Effector CD4-positive, alpha-beta T cell (primary cell): Measurements from ENCODE around the gene DNAJC7.
"Not testable (repeated sequence)": the region's sequence is repeated elsewhere in the genome, so short reads cannot be mapped to it uniquely, and the experiment has no call there.

Experiments
- DNase-seq: peaks from one replicate; pipeline ENCODE4 v3.0.0-alpha.2; 2020

The DNAJC7 gene

GRCh38 chr17:42040818-42041217 lies 23.6 kb upstream of the DNAJC7 start:
- DNase-seq = no peak

- DNase-seq = no peak
Observed at GRCh38 chr17:42039794-42040763, 22.8 kb upstream of the DNAJC7 start.

GRCh38 chr17:42038221-42038973 lies 21.2 kb upstream of the DNAJC7 start:
- DNase-seq = no peak

- DNase-seq = no peak
Observed at GRCh38 chr17:42034059-42034458, 16.8 kb upstream of the DNAJC7 start.

GRCh38 chr17:42031584-42031983 lies 14.3 kb upstream of the DNAJC7 start:
- DNase-seq = no peak

GRCh38 chr17:42028791-42029127 lies 11.5 kb upstream of the DNAJC7 start:
- DNase-seq = no peak

- DNase-seq = no peak
Observed at GRCh38 chr17:42027961-42028790, 10.9 kb upstream of the DNAJC7 start.

GRCh38 chr17:42027590-42027889 lies 10.3 kb upstream of the DNAJC7 start:
- DNase-seq = no peak

- no peak for DNase-seq
Observed at GRCh38 chr17:42026857-42027589, 9.8 kb upstream of the DNAJC7 start.

- no peak for DNase-seq
Observed at GRCh38 chr17:42025936-42026335, 8.7 kb upstream of the DNAJC7 start.

- DNase-seq = no peak
Observed at GRCh38 chr17:42025191-42025579, 7.9 kb upstream of the DNAJC7 start.

GRCh38 chr17:42023524-42024349 lies 6.5 kb upstream of the DNAJC7 start:
- DNase-seq = no peak

- not testable (repeated sequence) for DNase-seq
Observed at GRCh38 chr17:42020845-42021244, 3.6 kb upstream of the DNAJC7 start.

GRCh38 chr17:42019509-42020404 lies 2.5 kb upstream of the DNAJC7 start, which contains the start of gene NKIRAS2:
TSS of gene NKIRAS2 (plus strand) at chr17:42020090. CDS start at chr17:42021578, 1,488 bp downstream.
- DNase-seq = peak; percentile 93

- no peak for DNase-seq
Observed at GRCh38 chr17:42018988-42019387, 1.7 kb upstream of the DNAJC7 start.

GRCh38 chr17:42018339-42018738 lies 1.1 kb upstream of the DNAJC7 start:
- DNase-seq = no peak

- no peak for DNase-seq
Observed at GRCh38 chr17:42017866-42018200, 594 bp upstream of the DNAJC7 start.

GRCh38 chr17:42016411-42016831 lies 818 bp downstream of the DNAJC7 start:
- no peak for DNase-seq

GRCh38 chr17:42013740-42014139 lies 3.5 kb downstream of the DNAJC7 start:
- DNase-seq = not testable (repeated sequence)

GRCh38 chr17:42012363-42012762 lies 4.9 kb downstream of the DNAJC7 start:
- DNase-seq = not testable (repeated sequence)
